Adrenal gland (tissue), 5 donors: ENCODE measurements around the gene ST7.

Experiments
- CTCF ChIP-seq, 6 experiments: fragments of 450-650 bp in 4 of 6; fragments of 200-600 bp in 2 of 6; sonication (generic) in 1 of 6; IDR thresholded peaks; 1 replicate in 5 of 6; 2 replicates in 1 of 6; pipeline versions ENCODE4 v1.5.1 to v1.8.0; 2016 to 2021; ENCODE audit warnings: antibody characterized with exemption in 6 of 6, mild to moderate bottlenecking in 2 of 6, moderate library complexity in 1 of 6
- POLR2A ChIP-seq, 2 donors: fragments of 450-650 bp; IDR thresholded peaks; one replicate each; pipeline ENCODE4 v1.6.1; 2017; ENCODE audit warnings: antibody characterized with exemption in 2 of 2, mild to moderate bottlenecking in 2 of 2, moderate library complexity in 1 of 2
- donor health status: DM: no; HTN: no; CAD: no.

- TF ChIP-seq CTCF (IDR thresholded peaks at IDR 0.05) (no peak), POLR2A (IDR thresholded peaks at IDR 0.05) (no peak)
Measured at GRCh38 chr7:117225536-117225935, 272.2 kb downstream of the ST7 start.
